ENCODE results near the gene ERC1.
"Not testable (repeated sequence)": the region's sequence is repeated elsewhere in the genome, so short reads cannot be mapped to it uniquely, and the experiment has no call there.

ERC1 gene

DNA sequence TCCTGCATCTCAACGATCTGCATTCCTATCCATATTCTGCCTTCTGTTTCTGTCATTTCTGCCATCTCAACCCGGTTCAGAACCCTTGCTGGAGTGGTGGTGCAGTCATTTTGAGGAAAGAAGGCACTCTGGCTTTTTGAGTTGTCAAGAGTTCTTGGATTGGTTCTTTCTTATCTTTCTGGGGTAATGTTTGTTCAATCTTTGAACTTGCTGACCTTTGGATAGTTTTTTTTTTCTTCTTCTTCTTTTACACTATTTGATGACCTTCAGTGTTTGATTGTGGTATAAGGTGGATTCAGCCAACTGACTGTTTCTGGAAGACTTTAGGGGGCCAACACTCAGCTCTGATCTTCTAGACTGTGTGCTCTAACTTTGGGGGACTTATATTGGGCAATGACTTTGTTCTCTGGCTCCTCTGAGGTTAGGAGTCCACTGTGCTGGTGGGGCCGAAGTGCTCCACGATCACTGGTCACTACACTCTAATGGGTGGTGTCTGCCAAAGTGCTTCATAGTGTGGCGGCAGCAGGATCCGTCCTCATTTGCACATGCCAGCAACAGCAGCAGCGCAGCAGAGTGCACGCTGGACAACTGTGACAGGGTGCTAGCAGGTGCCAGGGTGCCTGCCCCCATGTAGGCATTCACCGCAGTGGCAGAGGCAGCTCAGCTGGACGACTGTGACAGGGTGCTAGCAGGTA is 347.6 kb downstream of the ERC1 start:
- DNase-seq: no peak

DNA sequence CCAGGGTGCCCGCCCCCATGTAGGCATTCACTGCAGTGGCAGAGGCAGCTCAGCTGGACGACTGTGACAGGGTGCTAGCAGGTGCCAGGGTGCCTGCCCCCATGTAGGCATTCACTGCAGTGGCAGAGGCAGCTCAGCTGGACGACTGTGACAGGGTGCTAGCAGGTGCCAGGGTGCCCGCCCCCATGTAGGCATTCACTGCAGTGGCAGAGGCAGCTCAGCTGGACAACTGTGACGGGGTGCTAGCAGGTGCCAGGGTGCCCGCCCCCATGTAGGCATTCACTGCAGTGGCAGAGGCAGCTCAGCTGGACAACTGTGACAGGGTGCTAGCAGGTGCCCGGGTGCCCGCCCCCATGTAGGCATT is 348.1 kb downstream of the ERC1 start:
- not testable (repeated sequence) for DNase-seq

GRCh38 chr12:1339618-1340319 is 348.7 kb downstream of the ERC1 start:
- no peak for DNase-seq

DNA sequence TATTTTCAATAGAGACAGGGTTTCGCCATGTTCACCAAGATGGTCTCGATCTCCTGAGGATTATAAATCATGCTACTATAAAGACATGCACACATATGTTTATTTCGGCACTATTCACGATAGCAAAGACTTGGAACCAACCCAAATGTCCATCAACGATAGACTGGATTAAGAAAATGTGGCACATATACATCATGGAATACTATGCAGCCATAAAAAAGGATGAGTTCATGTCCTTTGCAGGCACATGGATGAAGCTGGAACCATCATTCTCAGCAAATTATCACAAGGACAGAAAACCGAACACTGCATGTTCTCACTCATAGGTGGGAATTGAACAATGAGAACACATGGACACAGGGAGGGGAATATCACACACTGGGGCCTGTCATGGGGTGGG is 350.2 kb downstream of the ERC1 start:
- DNase-seq: not testable (repeated sequence)

GRCh38 chr12:1343422-1343821 is 352.4 kb downstream of the ERC1 start:
- DNase-seq: no peak

GRCh38 chr12:1344245-1344644 is 353.2 kb downstream of the ERC1 start:
- no peak for DNase-seq

- DNase-seq: no peak
Observed at GRCh38 chr12:1346126-1346525, 355.1 kb downstream of the ERC1 start.

GRCh38 chr12:1347294-1347693 is 356.3 kb downstream of the ERC1 start:
- DNase-seq: no peak

DNA sequence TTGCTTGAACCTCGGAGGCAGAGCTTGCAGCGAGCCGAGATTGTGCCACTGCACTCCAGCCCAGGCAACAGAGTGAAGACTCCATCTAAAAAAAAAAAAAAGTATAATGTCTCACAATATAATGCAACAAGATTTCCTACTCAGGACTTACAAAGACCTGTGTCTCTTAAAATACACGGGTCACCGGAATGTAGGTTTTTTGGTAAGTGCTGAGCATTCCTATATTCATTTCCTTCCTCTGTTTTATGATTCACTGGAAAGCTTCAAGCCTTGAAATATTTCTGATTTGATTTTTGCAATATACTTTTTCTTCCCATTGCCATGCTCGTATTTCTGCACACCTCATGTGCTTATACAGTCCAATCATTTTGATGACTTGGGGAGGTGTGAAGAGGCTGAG is 357.6 kb downstream of the ERC1 start:
- no peak for DNase-seq

- DNase-seq: no peak
Observed at GRCh38 chr12:1350055-1350933, 359.3 kb downstream of the ERC1 start.

GRCh38 chr12:1350934-1351240 is 359.9 kb downstream of the ERC1 start:
- no peak for DNase-seq

DNA sequence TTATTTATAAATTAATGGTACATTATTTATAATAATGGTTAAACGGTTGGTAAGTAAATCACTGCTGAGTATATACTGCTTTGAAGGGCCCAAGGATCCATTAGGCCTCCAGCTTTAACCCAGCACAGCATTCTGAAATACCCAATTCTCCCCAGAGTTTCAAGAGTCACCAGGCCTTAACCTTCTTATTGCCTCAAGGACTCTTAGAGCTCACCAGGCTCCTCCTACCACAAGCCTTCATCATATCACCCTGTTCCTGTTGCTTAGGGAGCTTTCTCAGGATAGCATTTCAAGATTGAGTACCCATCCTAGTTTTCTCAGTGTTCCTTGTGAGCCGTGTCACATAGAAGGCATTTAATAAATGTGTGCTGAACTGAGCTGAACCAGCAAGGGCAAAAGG is 360.9 kb downstream of the ERC1 start:
- no peak for DNase-seq

DNA sequence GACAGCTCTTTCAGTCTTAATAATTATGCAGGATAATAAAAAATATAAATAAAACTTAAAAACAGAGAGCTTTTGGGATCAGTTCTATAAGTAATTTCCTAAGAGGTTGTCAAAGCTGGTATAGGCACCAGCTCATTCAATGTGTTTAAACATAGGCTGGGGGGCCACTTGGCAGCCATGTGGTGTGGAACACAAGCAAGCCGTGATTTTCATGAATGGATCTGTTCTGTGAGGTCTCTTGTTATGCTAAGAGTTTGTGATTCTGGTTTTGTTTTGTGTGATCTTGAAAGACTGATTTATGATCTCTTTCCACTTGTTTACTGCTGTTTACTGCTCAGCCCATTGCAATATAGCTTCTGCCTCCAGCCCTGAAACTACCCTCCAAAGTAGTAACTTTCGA is 362.4 kb downstream of the ERC1 start:
- DNase-seq: no peak

DNA sequence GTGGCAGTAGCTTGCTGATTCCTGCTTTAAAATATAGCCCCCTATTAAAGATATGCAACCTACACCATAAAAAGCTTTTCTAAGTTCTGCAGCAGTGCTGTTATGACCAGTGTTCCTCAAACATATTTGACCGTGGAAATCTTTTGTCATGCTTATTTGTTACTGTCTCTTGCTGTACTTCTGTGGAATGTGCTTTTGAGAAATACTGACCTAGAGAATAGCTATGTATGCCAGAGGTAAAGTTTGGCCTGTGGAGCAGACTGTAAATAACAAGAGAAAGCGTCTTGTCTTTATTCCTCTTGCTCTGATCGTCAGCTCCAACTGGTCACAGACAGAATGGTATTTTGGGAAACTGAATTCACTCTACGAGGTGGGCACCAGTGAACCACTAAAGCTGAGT is 364.4 kb downstream of the ERC1 start:
- DNase-seq: no peak

DNA sequence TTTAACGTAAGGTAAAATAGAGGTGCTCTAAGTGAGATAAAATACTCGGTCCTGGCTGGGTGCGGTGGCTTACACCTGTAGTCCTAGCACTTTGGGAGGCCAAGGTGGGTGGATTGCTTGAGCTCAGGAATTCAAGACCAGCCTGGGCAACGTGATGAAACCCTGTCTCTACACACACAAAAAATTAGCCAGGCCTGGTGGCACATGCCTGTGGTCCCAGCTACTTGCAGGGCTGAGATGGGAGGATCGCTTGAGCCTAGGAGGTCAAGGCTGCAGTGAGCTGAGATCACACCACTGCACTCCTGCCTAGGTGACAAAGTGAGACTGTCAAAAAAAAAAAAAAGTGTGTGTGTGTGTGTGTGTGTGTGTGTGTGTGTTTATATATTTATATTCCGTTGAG is 364.8 kb downstream of the ERC1 start:
- DNase-seq: not testable (repeated sequence)

- DNase-seq: no peak
Observed at GRCh38 chr12:1356285-1356684, 365.3 kb downstream of the ERC1 start.

GRCh38 chr12:1357171-1357570 is 366.1 kb downstream of the ERC1 start:
- no peak for DNase-seq

DNA sequence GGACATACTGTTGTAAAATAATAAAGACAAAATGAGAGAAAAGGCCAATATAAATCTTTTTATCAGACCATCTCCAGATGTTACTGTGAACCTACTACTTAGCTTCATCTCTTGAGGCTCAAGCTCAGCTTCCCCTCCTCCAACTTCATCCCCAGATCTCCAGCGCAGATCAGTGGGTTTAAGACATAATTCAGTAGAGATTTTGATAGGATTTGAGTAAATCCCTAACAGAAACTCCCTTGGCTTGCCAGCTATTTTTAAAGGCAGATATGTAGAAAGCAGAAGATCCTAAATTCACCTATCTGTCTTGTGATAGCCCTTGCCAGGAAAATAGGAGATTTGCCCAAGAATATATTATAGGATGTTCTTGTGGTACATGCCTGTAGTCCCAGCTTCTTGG is 366.7 kb downstream of the ERC1 start:
- no peak for DNase-seq

DNA sequence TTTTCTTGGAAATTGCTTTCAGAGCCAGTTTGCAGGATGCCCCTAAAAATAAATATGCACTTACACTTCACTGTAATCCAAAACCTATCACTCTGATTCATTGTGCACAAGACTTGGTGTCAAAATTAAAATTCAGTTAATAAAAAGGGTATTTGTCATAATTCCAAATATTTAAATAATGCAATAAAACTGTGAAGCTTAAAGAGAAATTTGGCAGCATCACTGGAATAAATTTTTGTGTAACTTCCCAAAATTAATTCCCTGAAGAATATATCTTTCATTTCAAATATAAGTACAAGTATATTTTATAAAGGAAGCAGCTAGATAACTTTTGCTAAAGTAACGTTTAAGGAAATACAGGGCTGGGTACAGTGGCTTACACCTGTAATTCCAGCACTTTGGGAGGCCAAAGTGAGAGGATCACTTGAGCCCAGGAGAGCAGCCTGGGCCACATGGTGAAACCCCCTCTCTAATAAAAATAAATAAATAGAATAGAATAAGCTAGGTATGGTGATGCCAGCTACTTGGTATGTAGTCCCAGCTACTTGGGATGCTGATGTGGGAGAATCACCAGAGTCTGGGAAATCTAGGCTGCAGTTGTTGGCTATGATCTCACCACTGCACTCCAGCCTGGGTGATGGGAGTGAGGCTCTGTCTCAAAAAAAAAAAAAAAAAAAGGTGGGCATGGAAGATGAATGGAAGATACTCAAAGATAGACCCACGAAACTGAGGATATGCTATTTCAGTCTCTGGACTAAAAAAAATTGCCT is 369.6 kb downstream of the ERC1 start:
- no peak for DNase-seq

GRCh38 chr12:1362143-1362662 is 371.2 kb downstream of the ERC1 start:
- no peak for DNase-seq

DNA sequence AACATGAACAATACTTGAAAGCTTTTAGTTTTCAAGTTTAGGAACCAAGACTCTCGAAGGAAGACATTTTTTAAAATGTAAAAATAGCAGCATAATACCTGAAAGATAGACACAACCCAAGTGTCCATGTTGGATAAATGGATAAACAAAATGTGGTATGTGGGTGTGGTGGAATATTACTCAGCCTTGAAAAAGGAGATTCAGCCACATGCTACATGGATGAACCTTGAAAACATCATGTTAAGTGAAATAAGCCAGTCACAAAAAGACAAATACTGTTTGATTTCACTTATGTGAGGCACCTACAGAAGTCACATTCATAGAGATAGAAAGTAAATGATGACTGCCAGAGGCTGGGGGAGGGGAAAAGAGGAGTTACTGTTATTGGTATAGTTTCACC is 374.7 kb downstream of the ERC1 start:
- DNase-seq: no peak

DNA sequence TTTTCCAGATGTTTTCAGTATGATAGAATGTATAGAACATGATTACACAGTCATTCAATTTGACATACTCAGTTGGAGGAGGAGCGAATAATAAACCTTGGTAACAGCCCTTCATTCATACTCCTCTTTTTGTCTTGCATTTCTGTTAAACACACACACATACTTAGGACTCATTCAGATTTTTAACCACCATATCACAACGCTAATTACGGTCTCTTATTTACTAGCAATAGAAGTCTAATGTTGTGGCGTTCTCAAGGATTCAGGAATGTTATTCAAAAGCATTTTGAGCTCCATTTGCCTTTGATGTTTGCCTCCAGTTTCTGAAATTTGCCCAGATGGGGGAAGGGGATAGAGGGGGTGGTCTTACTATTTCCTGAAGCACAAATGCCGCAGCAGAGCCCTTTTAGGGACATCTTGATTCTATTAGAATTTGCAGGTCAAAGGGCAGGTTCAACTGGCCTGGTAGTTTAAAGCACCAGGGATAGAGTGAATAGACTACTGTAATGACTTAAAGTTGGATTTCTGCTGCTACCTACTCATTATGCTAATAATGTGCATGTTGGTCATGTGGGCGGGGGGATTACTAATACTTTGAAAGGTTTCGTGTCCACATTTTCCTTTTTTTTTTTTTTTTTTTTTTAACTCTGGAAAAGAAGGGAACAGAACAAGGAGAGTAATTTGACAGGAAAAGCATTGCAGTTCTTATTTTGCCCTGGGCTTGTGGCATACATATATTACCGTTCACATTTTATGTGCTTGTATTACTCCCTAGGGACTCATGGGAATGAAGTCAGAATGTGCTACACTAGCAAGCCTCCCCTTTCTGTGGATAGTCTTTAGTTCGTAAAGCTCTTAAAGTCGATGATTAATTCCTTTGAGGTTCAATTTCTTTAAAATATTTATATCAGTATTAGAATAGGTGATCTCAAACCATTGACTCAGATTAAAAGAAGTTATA is 376.6 kb downstream of the ERC1 start:
- no peak for DNase-seq

Data from activated CD8-positive, alpha-beta memory T cell treated with anti-CD3 and anti-CD28 coated beads, Interleukin-2, amount 50 U/mL, for 4 hours (primary cell).